ENCODE results near the gene SNAPC2. TPM values are rescaled to one million over a fixed set of nuclear protein-coding genes. Genes with fewer than 3 reads are reported as not detected.
A peak's percentile ranks its signal among the peaks of the same experiment; 100 is the strongest.

The SNAPC2 gene
- total RNA-seq, 6 donors from 2014 or later: 5.2 to 28.0 (median 19.2) TPM

DNA sequence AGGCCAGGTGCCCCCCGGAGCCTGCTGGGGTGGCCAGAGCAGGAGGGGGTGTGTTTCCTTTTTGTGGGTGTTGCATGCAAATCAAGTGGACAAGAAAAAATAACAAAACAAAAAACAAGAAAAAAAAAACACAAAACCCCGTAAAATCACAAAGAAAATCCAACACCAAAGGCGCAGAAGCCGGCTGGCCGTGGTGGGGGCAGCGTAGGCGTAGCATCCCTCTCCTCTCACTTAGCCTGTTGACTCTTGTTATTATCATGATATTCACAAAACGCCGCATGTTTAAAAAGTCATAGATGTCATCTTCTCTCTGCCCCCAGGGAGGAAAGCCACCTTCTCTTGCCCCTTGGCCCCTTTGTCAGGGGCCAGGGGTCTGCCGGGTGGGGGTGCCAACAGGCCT lies 6.5 kb upstream of the SNAPC2 start:
- DNase-seq (no peak), ATAC-seq (ENCODE audit: low FRiP score in 2 of 2) (no peak)
- no peak for TF ChIP-seq POLR2A (IDR thresholded peaks at IDR 0.05)
- no peak for TF ChIP-seq POLR2AphosphoS5 (IDR thresholded peaks at IDR 0.05)
- no peak for TF ChIP-seq EP300 (IDR thresholded peaks at IDR 0.05)
- TF ChIP-seq, protein P1, sequence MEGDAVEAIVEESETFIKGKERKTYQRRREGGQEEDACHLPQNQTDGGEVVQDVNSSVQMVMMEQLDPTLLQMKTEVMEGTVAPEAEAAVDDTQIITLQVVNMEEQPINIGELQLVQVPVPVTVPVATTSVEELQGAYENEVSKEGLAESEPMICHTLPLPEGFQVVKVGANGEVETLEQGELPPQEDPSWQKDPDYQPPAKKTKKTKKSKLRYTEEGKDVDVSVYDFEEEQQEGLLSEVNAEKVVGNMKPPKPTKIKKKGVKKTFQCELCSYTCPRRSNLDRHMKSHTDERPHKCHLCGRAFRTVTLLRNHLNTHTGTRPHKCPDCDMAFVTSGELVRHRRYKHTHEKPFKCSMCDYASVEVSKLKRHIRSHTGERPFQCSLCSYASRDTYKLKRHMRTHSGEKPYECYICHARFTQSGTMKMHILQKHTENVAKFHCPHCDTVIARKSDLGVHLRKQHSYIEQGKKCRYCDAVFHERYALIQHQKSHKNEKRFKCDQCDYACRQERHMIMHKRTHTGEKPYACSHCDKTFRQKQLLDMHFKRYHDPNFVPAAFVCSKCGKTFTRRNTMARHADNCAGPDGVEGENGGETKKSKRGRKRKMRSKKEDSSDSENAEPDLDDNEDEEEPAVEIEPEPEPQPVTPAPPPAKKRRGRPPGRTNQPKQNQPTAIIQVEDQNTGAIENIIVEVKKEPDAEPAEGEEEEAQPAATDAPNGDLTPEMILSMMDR (IDR thresholded peaks at IDR 0.05): no peak
- H3K9me3 ChIP-seq: no peaks in the 10 kb centered on the region
- no peak overlapping the region for H3K4me3 ChIP-seq
- peaks cover 26 to 47% (median 45%) of the 10 kb centered on the region in 4 donors for H3K36me3 ChIP-seq
- WGBS, 2 donors: 88% methylated on average over 10 of the region's 10 CpGs
- no peak overlapping the region for H3K27ac ChIP-seq
- peaks cover 22 to 35% (median 28%) of the 10 kb centered on the region in 4 donors for H3K4me1 ChIP-seq
- peaks cover 0 to 32% (median 24%) of the 10 kb centered on the region in 4 donors for H3K27me3 ChIP-seq

DNA sequence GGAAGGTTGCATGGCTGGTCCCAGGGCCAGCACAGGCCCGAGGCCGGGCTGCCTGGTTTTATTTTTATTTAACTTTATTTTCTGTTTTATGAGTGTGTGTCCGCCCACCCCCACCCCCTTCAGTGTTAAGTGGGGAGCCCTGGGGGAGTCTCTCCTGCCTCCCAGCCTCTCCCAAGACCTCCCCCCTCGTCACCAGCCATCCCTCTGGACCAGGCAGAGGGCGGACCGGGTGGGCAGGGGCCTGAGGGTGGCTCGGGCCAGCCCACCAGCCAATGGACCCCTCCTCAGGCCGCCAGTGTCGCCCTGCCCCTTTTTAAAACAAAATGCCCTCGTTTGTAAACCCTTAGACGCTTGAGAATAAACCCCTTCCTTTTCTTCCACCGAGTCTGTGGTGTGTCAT lies 6.0 kb upstream of the SNAPC2 start:
- Histone ChIP-seq H3K4me1 (peaks cover 22 to 40% (median 28%) of the 10 kb centered on the region in 4 donors), H3K27me3 (peaks cover 0 to 37% (median 27%) of the 10 kb centered on the region in 4 donors), H3K4me3 (no peak overlapping the region), H3K27ac (no peak overlapping the region), H3K9me3 (no peaks in the 10 kb centered on the region), H3K36me3 (peaks cover 26 to 44% (median 43%) of the 10 kb centered on the region in 4 donors)
- DNase-seq (no peak), ATAC-seq (ENCODE audit: low FRiP score in 2 of 2) (no peak)
- no peak for TF ChIP-seq POLR2AphosphoS5 (IDR thresholded peaks at IDR 0.05)
- TF ChIP-seq EP300 (IDR thresholded peaks at IDR 0.05): no peak
- 67% methylated on average over 12 of the region's 12 CpGs for WGBS, 2 donors

- H3K4me3 ChIP-seq: no peak within 1 kb of the TSS
- no peak within 1 kb of the TSS for H3K27ac ChIP-seq
- H3K4me1 ChIP-seq: peaks cover 25 to 45% (median 31%) of the 10 kb centered on the region in 4 donors
- no peaks in the 10 kb centered on the region for H3K9me3 ChIP-seq
- no peak for TF ChIP-seq POLR2AphosphoS5 (IDR thresholded peaks at IDR 0.05)
- TF ChIP-seq POLR2A (IDR thresholded peaks at IDR 0.05): no peak
- TF ChIP-seq, protein P1 (IDR thresholded peaks at IDR 0.05): no peak
- TF ChIP-seq EP300 (IDR thresholded peaks at IDR 0.05): no peak
- no peak for ATAC-seq (ENCODE audit: low FRiP score in 2 of 2)
- WGBS, 2 donors: 70 to 75% methylated on average over 5 to 12 of the region's 12 CpGs
- peaks cover 0 to 39% (median 27%) of the 10 kb centered on the region in 4 donors for H3K27me3 ChIP-seq
- H3K36me3 ChIP-seq: peaks cover 26 to 39% (median 38%) of the 10 kb centered on the region in 4 donors
- peak in 1 of 2 donors; percentile 69 for DNase-seq
These were observed 5.5 kb upstream of the SNAPC2 start, which contains the start of gene TGFBR3L for GRCh38 chr19:7914598-7915045. TSS of gene TGFBR3L (plus strand) at chr19:7914830.

DNA sequence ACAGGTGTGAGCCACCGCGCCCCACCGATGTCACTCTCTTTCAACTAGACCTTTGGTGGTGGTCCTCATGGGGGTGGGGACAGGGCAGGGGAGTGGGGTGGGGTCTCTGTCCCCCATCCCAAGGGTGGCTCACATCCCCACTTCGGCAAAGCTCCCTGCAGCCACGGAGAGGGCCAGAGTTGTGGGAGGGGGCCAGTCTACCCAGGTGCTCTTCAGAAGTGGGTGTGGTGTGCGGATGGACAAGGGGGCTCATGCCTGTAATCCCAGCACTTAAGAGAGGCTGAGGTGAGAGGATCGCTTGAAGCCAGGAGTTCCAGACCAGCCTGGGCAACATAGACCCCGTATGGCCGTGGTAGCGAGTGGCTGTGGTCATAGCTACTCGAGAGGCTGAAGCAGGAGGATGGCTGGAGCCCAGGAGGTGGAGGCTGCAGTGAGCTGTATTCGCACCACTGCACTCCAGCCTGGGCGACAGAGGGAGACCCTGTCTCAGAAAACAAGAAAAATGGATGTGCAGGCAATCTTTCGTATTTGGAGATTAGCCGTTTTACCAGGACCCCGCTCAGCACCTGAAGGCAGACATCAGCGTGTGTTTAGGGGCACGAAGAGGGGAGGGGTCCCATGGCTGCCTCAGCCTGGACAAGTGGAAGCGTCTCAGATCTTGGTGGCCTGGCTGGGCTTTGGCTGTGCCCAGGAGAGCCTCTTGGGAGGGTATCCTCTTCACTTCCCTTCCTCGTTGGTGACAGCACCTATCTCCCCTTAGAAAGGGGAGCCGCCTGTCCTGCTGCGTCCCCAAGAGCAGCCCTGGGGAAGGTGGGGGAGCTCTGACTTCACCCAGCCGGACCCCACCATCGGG lies 4.7 kb upstream of the SNAPC2 start:
- WGBS, 2 donors: 39 to 53% methylated on average over 15 to 21 of the region's 24 CpGs
- no peak overlapping the region for H3K27ac ChIP-seq
- H3K36me3 ChIP-seq: peaks cover 21 to 30% (median 30%) of the 10 kb centered on the region in 4 donors
- H3K4me3 ChIP-seq: peak overlapping the region in 2 of 4 donors; percentile 38 to 49
- H3K9me3 ChIP-seq: no peaks in the 10 kb centered on the region
- ATAC-seq (ENCODE audit: low FRiP score in 2 of 2) (no peak), DNase-seq (peak in 1 of 2 donors; percentile 15)
- TF ChIP-seq POLR2A (IDR thresholded peaks at IDR 0.05) (no peak), EP300 (IDR thresholded peaks at IDR 0.05) (no peak), POLR2AphosphoS5 (IDR thresholded peaks at IDR 0.05) (no peak)
- TF ChIP-seq, protein P1 (IDR thresholded peaks at IDR 0.05): no peak
- H3K4me1 ChIP-seq: peaks cover 29 to 51% (median 35%) of the 10 kb centered on the region in 4 donors
- peaks cover 0 to 39% (median 27%) of the 10 kb centered on the region in 4 donors for H3K27me3 ChIP-seq

Data from upper lobe of left lung (tissue), 6 donors.